SK-N-SH (cell line): ENCODE results near the gene FRMD3.

Source experiments
- CTCF ChIP-seq: fragments of 200-600 bp; sonication (generic); IDR thresholded peaks from 2 replicates; pipeline ENCODE4 v1.6.1; 2017; ENCODE audit warnings: antibody characterized with exemption, mild to moderate bottlenecking, moderate library complexity
- NFIC ChIP-seq: IDR thresholded peaks from 2 replicates; pipeline ENCODE4 v1.4.0; 2012; ENCODE audit warnings: borderline replicate concordance
- POLR2AphosphoS5 ChIP-seq: IDR thresholded peaks from 2 replicates; pipeline ENCODE4 v1.6.1; 2012; ENCODE audit warnings: low read depth, low read length
- RCOR1 ChIP-seq: fragments of 150-350 bp; IDR thresholded peaks from 2 replicates; pipeline ENCODE4 v1.6.1; 2017; ENCODE audit warnings: antibody characterized with exemption, low read length
- YY1 ChIP-seq: IDR thresholded peaks from 2 replicates; pipeline ENCODE4 v1.4.0; 2012; ENCODE audit warnings: low read depth, mild to moderate bottlenecking

- TF ChIP-seq YY1 (no peak), CTCF (no peak), RCOR1 (no peak), NFIC (no peak), POLR2AphosphoS5 (no peak)
Measured at GRCh38 chr9:83472764-83473163, 65.4 kb downstream of the FRMD3 start.
